Measurements from ENCODE around the gene NUP93. TPM values are rescaled to one million over a fixed set of nuclear protein-coding genes. Genes with fewer than 3 reads are reported as not detected.

The NUP93 gene
- total and polyA plus RNA-seq, 2 experiments from 2014 or later, result 139 to 187 TPM

- Histone ChIP-seq H4K20me1 (replicated peaks; ENCODE audit: insufficient read depth) (no peaks in the 10 kb centered on the region), H3K9me2 (ENCODE audit: insufficient read depth) (no peaks in the 10 kb centered on the region), H3F3A (replicated peaks; ENCODE audit: low read depth) (no peaks in the 10 kb centered on the region), H3K4me1 (ENCODE audit: insufficient read depth) (peaks cover 4% of the 10 kb centered on the region; the same call in 1 of the 2 replicates), H3K36me3 (ENCODE audit: insufficient read depth) (no peaks in the 10 kb centered on the region), H3K27me3 (ENCODE audit: insufficient read depth) (no peaks in the 10 kb centered on the region), H3K27ac (ENCODE audit: low read depth) (no peak overlapping the region), H2AFZ (peak overlapping the region; percentile 89), H3K4me2 (no peak overlapping the region), H3K4me3 (no peak overlapping the region), H3K79me2 (replicated peaks; ENCODE audit: insufficient read depth) (no peaks in the 10 kb centered on the region)
- H3K36me3 Mint-ChIP-seq (ENCODE audit: low read depth), result peaks cover 4% of the 10 kb centered on the region; the same call in 2 of the 3 replicates
- TF ChIP-seq ZNF331 (CRISPR knock-in tag; IDR thresholded peaks at IDR 0.05; ENCODE audit: low read depth) (no peak), JUNB (IDR thresholded peaks at IDR 0.05; ENCODE audit: unreplicated experiment) (no peak), ZNF114 (CRISPR knock-in tag; IDR thresholded peaks at IDR 0.05) (no peak), ZNF462 (CRISPR knock-in tag; IDR thresholded peaks at IDR 0.05) (no peak), EZH2phosphoT487 (IDR thresholded peaks at IDR 0.05; ENCODE audit: unreplicated experiment) (no peak), POLR2AphosphoS5 (IDR thresholded peaks at IDR 0.05; ENCODE audit: low read depth) (no peak), CREB1 (CRISPR knock-in tag; IDR thresholded peaks at IDR 0.05; ENCODE audit: low read depth) (no peak), NANOG (IDR thresholded peaks at IDR 0.05; ENCODE audit: borderline replicate concordance) (no peak), STAT1 (IDR thresholded peaks at IDR 0.05; ENCODE audit: unreplicated experiment) (no peak), CTCF (conservative IDR thresholded peaks at IDR 0.05; ENCODE audit: low read depth in 2 of 2) (no peak), EZH2 (IDR thresholded peaks at IDR 0.05; ENCODE audit: low read depth, unreplicated experiment) (no peak)
- TF ChIP-seq, protein P1, sequence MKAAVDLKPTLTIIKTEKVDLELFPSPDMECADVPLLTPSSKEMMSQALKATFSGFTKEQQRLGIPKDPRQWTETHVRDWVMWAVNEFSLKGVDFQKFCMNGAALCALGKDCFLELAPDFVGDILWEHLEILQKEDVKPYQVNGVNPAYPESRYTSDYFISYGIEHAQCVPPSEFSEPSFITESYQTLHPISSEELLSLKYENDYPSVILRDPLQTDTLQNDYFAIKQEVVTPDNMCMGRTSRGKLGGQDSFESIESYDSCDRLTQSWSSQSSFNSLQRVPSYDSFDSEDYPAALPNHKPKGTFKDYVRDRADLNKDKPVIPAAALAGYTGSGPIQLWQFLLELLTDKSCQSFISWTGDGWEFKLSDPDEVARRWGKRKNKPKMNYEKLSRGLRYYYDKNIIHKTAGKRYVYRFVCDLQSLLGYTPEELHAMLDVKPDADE (IDR thresholded peaks at IDR 0.05), result no peak
- TF ChIP-seq, protein P2, sequence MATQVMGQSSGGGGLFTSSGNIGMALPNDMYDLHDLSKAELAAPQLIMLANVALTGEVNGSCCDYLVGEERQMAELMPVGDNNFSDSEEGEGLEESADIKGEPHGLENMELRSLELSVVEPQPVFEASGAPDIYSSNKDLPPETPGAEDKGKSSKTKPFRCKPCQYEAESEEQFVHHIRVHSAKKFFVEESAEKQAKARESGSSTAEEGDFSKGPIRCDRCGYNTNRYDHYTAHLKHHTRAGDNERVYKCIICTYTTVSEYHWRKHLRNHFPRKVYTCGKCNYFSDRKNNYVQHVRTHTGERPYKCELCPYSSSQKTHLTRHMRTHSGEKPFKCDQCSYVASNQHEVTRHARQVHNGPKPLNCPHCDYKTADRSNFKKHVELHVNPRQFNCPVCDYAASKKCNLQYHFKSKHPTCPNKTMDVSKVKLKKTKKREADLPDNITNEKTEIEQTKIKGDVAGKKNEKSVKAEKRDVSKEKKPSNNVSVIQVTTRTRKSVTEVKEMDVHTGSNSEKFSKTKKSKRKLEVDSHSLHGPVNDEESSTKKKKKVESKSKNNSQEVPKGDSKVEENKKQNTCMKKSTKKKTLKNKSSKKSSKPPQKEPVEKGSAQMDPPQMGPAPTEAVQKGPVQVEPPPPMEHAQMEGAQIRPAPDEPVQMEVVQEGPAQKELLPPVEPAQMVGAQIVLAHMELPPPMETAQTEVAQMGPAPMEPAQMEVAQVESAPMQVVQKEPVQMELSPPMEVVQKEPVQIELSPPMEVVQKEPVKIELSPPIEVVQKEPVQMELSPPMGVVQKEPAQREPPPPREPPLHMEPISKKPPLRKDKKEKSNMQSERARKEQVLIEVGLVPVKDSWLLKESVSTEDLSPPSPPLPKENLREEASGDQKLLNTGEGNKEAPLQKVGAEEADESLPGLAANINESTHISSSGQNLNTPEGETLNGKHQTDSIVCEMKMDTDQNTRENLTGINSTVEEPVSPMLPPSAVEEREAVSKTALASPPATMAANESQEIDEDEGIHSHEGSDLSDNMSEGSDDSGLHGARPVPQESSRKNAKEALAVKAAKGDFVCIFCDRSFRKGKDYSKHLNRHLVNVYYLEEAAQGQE (IDR thresholded peaks at IDR 0.05; ENCODE audit: unreplicated experiment), result no peak
- peaks cover 14% of the 10 kb centered on the region for H3K27me3 Mint-ChIP-seq (ENCODE audit: insufficient read depth, low read depth, poor library complexity)
- H3K9me3 Mint-ChIP-seq, result peaks cover 9% of the 10 kb centered on the region
- peak; percentile 67 for DNase-seq (ENCODE audit: low spot score)
- peak overlapping the region; percentile 70; the same call in 1 of the 2 replicates for H3K27ac Mint-ChIP-seq
- H3K4me1 Mint-ChIP-seq, result peaks cover 7% of the 10 kb centered on the region; the same call in 2 of the 3 replicates
- H3K4me3 Mint-ChIP-seq, result no peak overlapping the region
- ATAC-seq, result peak; percentile 82
Observed at GRCh38 chr16:56691885-56692284, 38.0 kb upstream of the NUP93 start.

Data from GM23338 (cell line).